Activated T-cell treated with anti-CD3 and anti-CD28 coated beads, Interleukin-2, amount 50 U/mL, for 4 hours (primary cell): ENCODE results near the gene PDE6A. TPM values are rescaled to one million over a fixed set of nuclear protein-coding genes. Genes with fewer than 3 reads are reported as not detected.
"Not testable (repeated sequence)": the region's sequence is repeated elsewhere in the genome, so short reads cannot be mapped to it uniquely, and the experiment has no call there.

Experiments used
- ATAC-seq, 2 donors: fragments of 200-7000 bp; cut with Tn5 transposase; one replicate each; pipeline ENCODE4 v1.10.0; 2021
- DNase-seq: peaks from one replicate; pipeline ENCODE4 v3.0.0-alpha.2; 2020
- H3K27me3 Mint-ChIP-seq: one replicate; pipeline ENCODE4 v1.8.0; 2021; ENCODE audit warnings: low read depth, mixed read lengths
- H3K36me3 Mint-ChIP-seq: one replicate; pipeline ENCODE4 v1.8.0; 2022; ENCODE audit warnings: mixed read lengths; ENCODE audit not compliant: insufficient read depth
- H3K4me1 Mint-ChIP-seq: one replicate; pipeline ENCODE4 v1.8.0; 2021; ENCODE audit warnings: low read depth, mixed read lengths
- H3K4me3 Mint-ChIP-seq: one replicate; pipeline ENCODE4 v1.8.0; 2021; ENCODE audit warnings: mild to moderate bottlenecking, moderate library complexity, mixed read lengths
- H3K9me3 Mint-ChIP-seq: one replicate; pipeline ENCODE4 v1.8.0; 2021; ENCODE audit warnings: mixed read lengths
- total RNA-seq, 3 donors: library from RNA; stranded (reverse); gene quantifications; one replicate each; pipeline ENCODE4 v1.2.1, GENCODE V29; 2021

PDE6A gene
- total RNA-seq, 3 donors from 2014 or later: not detected

DNA sequence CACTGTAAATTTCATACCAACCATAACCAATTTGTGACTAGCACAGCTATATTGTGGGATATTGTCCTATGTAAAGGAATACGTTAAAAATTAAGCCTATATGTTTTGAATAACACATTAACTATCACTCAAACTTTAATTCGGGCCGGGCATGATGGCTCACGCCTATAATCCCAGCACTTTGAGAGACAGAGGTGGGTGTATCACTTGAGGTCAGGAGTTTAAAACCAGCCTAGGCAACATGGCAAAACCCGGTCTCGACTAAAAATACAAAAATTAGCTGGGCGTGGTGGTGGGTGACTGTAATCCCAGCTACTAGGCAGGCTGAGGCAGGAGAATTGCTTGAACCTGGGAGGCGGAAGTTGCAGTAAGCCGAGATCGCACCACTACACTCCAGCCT is 62.0 kb downstream of the PDE6A start:
- not testable (repeated sequence) for DNase-seq, H3K4me1 Mint-ChIP-seq, H3K36me3 Mint-ChIP-seq, H3K9me3 Mint-ChIP-seq, ATAC-seq, H3K27me3 Mint-ChIP-seq, H3K4me3 Mint-ChIP-seq

GRCh38 chr5:149881874-149882273 is 62.7 kb downstream of the PDE6A start:
- Mint-ChIP-seq H3K36me3 (no peaks in the 10 kb centered on the region), H3K27me3 (peaks cover 6% of the 10 kb centered on the region)

DNA sequence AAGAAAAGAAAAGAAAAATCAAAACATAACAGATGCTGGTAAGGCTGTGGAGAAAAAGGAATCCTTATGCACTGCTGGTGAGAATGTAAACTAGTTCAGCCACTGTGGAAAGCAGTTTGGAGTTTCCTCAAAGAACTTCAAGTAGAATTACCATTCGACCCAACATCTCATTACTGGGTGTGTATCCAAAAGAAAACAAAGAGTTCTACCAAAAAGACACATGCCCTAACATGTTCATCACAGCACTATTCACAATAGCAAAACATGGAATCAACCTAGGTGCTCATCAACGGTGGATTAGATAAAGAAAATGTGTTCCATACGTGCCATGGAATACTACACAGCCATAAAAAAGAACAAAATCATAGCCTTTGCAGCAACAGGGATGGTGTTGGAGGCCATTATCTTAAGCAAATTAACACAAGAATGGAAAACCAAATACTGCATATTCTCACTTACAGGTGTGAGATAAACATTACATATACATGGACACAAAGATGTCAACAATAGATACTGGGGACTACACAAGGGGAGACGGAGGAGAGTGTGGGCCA is 63.4 kb downstream of the PDE6A start:
- no peaks in the 10 kb centered on the region for H3K9me3 Mint-ChIP-seq
- H3K4me3 Mint-ChIP-seq: no peak overlapping the region
- DNase-seq (no peak), ATAC-seq (no peak)
- peaks cover 3% of the 10 kb centered on the region for H3K27me3 Mint-ChIP-seq
- no peaks in the 10 kb centered on the region for H3K4me1 Mint-ChIP-seq
- no peaks in the 10 kb centered on the region for H3K36me3 Mint-ChIP-seq

More at GRCh38 chr5:149881874-149882273, 62.7 kb downstream of the PDE6A start:
- Mint-ChIP-seq H3K4me1 (no peaks in the 10 kb centered on the region), H3K9me3 (no peaks in the 10 kb centered on the region), H3K4me3 (no peak overlapping the region)
- ATAC-seq (no peak), DNase-seq (no peak)

- not testable (repeated sequence) for DNase-seq, ATAC-seq, H3K36me3 Mint-ChIP-seq, H3K4me3 Mint-ChIP-seq, H3K9me3 Mint-ChIP-seq, H3K4me1 Mint-ChIP-seq, H3K27me3 Mint-ChIP-seq
Observed at GRCh38 chr5:149879593-149879992, 65.0 kb downstream of the PDE6A start.

DNA sequence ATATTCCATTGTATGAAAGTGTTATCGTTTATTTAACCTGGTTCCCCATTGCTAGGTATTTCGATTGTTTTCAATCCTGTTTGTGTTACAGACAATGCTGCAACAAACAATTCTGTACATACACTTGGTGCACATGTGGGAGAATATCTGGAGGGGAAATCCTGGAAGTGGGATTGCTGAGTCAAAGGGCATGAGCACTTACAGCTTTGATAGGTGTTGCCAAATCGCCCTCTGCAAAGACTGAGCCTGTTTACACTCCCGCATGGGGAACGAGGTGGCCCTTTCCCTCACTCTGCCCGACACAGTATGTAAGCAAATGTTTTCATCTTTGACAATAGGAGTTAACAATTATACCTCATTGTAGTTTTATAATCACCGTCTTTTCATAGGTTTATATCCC is 66.2 kb downstream of the PDE6A start:
- Mint-ChIP-seq H3K27me3 (peaks cover 3% of the 10 kb centered on the region), H3K9me3 (no peaks in the 10 kb centered on the region), H3K4me3 (no peak overlapping the region), H3K4me1 (no peaks in the 10 kb centered on the region), H3K36me3 (no peaks in the 10 kb centered on the region)
- ATAC-seq: no peak
- no peak for DNase-seq

DNA sequence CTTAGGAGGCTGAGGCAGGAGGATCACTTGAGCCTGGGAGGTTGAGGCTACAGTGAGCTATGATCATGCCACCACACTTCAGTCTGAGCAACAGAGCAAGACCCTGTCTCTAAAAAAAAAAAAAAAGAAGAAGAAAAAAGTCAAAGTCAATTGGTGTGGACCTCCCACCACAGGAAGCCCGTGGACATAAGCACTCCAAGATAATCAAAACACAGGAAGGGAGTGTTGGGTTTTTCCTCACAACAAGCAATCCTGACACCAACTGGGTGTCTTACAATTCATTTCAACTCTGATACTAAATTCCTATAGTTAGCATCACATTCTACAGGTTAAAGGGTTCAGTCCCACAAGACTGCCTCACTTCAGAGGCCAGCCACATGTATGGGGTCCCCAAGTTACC is 70.7 kb downstream of the PDE6A start:
- Mint-ChIP-seq H3K9me3 (no peaks in the 10 kb centered on the region), H3K27me3 (no peaks in the 10 kb centered on the region), H3K4me3 (no peak overlapping the region), H3K4me1 (no peaks in the 10 kb centered on the region), H3K36me3 (no peaks in the 10 kb centered on the region)
- DNase-seq (no peak), ATAC-seq (no peak)

DNA sequence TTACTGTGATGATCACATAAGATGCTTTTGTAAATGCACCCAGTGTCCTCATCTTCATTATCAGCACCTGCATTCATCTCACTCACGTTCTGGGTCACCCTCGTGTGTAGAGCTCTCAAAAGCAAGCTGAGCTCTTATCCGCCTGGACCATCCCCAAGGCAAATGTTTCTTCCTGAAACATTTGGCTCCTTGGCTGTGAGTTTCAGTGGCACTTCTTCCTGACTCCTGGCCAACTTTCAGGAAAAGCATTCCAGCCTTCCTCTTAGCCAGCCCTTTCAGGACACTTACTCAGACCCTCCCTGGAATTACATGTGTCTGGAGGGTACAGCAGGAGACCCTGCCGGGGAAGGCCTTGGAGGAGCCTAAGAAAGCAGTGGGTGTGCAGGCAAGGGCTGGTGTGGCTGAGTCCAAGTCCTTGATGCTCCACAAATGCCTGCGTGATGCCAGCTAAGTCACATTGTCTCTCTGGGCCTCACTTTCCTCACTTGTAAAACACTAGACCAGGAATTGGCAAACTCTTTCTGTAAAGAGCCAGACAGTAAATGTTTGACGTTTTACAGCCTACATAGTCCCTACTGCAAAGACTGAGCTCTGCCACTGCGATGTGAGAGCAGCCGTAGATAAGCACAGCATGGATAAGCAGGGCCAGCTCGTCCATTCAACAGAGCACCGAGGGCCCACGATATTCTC is 72.1 kb downstream of the PDE6A start:
- Mint-ChIP-seq H3K4me3 (no peak overlapping the region), H3K4me1 (no peaks in the 10 kb centered on the region), H3K36me3 (no peaks in the 10 kb centered on the region), H3K27me3 (no peaks in the 10 kb centered on the region), H3K9me3 (no peaks in the 10 kb centered on the region)
- DNase-seq (no peak), ATAC-seq (no peak)

DNA sequence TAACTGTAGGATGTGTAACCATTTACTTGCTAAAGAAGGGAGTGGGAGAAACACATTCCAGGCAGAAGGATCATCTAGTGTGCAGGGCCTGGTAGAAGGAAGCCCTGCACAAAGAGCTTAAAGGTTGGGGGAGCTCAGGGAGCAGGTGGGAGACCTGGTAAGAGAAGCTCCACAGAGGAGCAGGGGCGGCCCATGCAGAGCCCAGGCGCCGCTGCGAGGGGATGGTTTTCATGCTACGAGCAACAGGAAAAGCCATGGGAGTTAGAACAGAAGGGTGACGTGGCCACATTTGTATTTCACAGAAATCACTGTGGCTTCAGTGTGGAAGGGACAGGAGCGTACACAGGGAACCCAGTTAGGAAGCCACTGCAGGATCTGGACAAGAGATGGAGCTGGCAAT is 73.1 kb downstream of the PDE6A start:
- no peaks in the 10 kb centered on the region for H3K27me3 Mint-ChIP-seq
- DNase-seq (no peak), ATAC-seq (no peak)
- no peaks in the 10 kb centered on the region for H3K9me3 Mint-ChIP-seq
- no peaks in the 10 kb centered on the region for H3K4me1 Mint-ChIP-seq
- no peaks in the 10 kb centered on the region for H3K36me3 Mint-ChIP-seq
- H3K4me3 Mint-ChIP-seq: no peak overlapping the region

- no peak for ATAC-seq
- no peak for DNase-seq
- no peaks in the 10 kb centered on the region for H3K36me3 Mint-ChIP-seq
- H3K4me3 Mint-ChIP-seq: no peak overlapping the region
- no peaks in the 10 kb centered on the region for H3K4me1 Mint-ChIP-seq
- H3K27me3 Mint-ChIP-seq: no peaks in the 10 kb centered on the region
- H3K9me3 Mint-ChIP-seq: no peaks in the 10 kb centered on the region
Observed at GRCh38 chr5:149870697-149871096, 73.9 kb downstream of the PDE6A start.

GRCh38 chr5:149870232-149870631 is 74.4 kb downstream of the PDE6A start:
- no peaks in the 10 kb centered on the region for H3K4me1 Mint-ChIP-seq
- H3K36me3 Mint-ChIP-seq: no peaks in the 10 kb centered on the region
- H3K27me3 Mint-ChIP-seq: no peaks in the 10 kb centered on the region
- no peak overlapping the region for H3K4me3 Mint-ChIP-seq
- H3K9me3 Mint-ChIP-seq: no peaks in the 10 kb centered on the region
- ATAC-seq (no peak), DNase-seq (no peak)

- no peak overlapping the region for H3K4me3 Mint-ChIP-seq
- H3K36me3 Mint-ChIP-seq: no peaks in the 10 kb centered on the region
- H3K9me3 Mint-ChIP-seq: no peaks in the 10 kb centered on the region
- no peak for ATAC-seq
- no peaks in the 10 kb centered on the region for H3K27me3 Mint-ChIP-seq
- H3K4me1 Mint-ChIP-seq: no peaks in the 10 kb centered on the region
- no peak for DNase-seq
Observed at GRCh38 chr5:149869411-149869821, 75.2 kb downstream of the PDE6A start.

GRCh38 chr5:149865746-149866145 is 78.8 kb downstream of the PDE6A start:
- Mint-ChIP-seq H3K4me3 (no peak overlapping the region), H3K9me3 (no peaks in the 10 kb centered on the region), H3K36me3 (no peaks in the 10 kb centered on the region), H3K4me1 (peaks cover 10% of the 10 kb centered on the region), H3K27me3 (no peaks in the 10 kb centered on the region)
- DNase-seq (no peak), ATAC-seq (no peak)

- Mint-ChIP-seq H3K36me3 (no peaks in the 10 kb centered on the region), H3K27me3 (no peaks in the 10 kb centered on the region), H3K4me3 (no peak overlapping the region), H3K4me1 (peaks cover 15% of the 10 kb centered on the region), H3K9me3 (no peaks in the 10 kb centered on the region)
- ATAC-seq (no peak), DNase-seq (no peak)
Observed at GRCh38 chr5:149863830-149864229, 80.8 kb downstream of the PDE6A start.

GRCh38 chr5:149863176-149863575 is 81.4 kb downstream of the PDE6A start:
- DNase-seq (no peak), ATAC-seq (no peak)
- H3K4me3 Mint-ChIP-seq: no peak overlapping the region
- H3K9me3 Mint-ChIP-seq: no peaks in the 10 kb centered on the region
- no peaks in the 10 kb centered on the region for H3K36me3 Mint-ChIP-seq
- no peaks in the 10 kb centered on the region for H3K27me3 Mint-ChIP-seq
- peaks cover 15% of the 10 kb centered on the region for H3K4me1 Mint-ChIP-seq

GRCh38 chr5:149860801-149861322 is 83.7 kb downstream of the PDE6A start:
- Mint-ChIP-seq H3K27me3 (no peaks in the 10 kb centered on the region), H3K4me3 (no peak overlapping the region), H3K9me3 (no peaks in the 10 kb centered on the region), H3K4me1 (peaks cover 15% of the 10 kb centered on the region), H3K36me3 (no peaks in the 10 kb centered on the region)
- ATAC-seq (peak in 1 of 2 donors; percentile 32), DNase-seq (no peak)
